HG03196 (cell line): ENCODE measurements around the gene LIN28B.
"Not testable (repeated sequence)": the region's sequence is repeated elsewhere in the genome, so short reads cannot be mapped to it uniquely, and the experiment has no call there.

Experiments
- ATAC-seq: cut with Tn5 transposase; IDR thresholded peaks from one replicate; pipeline ENCODE4 v1.9.1; 2021; ENCODE audit not compliant: unreplicated experiment

LIN28B gene, protein sequence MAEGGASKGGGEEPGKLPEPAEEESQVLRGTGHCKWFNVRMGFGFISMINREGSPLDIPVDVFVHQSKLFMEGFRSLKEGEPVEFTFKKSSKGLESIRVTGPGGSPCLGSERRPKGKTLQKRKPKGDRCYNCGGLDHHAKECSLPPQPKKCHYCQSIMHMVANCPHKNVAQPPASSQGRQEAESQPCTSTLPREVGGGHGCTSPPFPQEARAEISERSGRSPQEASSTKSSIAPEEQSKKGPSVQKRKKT

DNA sequence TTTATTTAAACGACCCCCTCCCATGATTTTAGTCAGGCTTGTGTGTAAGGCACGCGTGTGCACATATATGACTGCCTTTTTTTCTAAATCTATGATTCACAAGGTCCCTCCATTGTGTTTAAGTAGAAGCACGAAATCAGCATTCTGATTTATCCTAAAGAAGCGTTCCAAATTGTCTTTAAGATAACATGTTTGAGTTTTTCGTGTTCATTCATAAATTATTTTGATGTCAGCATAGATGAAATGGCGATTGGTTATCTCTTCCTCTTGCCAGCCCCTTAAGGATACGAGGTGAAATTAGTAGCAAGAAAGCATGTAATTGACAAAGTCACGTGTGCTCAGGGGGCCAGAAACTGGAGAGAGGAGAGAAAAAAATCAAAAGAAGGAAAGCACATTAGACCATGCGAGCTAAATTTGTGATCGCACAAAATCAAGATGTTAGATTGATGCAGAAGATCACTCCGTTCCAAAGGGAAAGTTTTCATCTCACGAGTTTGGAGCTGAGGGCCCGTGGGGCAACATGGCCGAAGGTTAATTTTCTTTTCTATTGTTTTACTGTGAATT, at the start of gene LIN28B:
LIN28B (plus strand) TSS at position 377 of the 564 bp plus-strand sequence; CDS start at position 521, 144 bp downstream.
- ATAC-seq: no peak

DNA sequence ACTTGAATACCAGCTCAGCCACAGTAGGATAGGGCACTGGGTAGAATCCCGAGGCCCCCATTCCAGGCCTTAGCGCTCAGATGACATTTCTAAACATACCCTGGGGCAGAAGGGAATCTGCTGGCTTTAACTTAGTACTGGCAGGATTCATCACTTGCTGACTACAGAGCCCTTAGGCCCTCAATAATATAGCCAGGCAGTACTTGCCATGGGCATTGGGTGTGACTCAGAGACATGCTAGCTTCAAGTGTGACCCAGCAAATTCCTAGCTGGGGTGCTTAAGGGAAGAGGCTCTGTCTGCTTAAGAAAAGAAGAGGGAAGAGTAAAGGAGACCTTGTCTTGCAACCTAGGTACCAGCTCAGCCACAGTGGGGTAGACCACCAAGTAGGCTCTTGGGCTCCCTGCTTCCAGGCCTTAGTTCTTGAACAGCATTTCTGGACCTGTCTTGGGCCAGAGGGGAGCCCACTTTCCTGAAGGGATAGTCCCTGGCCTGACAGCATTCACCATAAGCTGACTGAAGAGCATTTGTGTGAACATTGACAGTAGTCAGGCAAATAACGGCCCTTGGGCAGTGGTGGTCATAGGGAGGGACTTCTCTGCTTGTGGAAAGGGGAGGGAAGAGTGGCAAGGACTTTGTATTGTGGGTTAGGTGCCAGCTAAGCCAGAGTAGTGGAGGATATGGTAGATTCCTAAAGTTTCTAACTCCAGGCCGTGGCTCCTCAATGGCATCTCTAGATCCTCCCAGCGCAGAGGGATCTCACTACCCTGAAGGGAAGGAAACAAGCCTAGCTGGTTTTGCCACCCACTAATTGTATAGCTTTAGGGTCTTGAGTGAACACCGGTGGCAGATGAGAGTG, 48.6 kb upstream of the LIN28B start:
- ATAC-seq: no peak

DNA sequence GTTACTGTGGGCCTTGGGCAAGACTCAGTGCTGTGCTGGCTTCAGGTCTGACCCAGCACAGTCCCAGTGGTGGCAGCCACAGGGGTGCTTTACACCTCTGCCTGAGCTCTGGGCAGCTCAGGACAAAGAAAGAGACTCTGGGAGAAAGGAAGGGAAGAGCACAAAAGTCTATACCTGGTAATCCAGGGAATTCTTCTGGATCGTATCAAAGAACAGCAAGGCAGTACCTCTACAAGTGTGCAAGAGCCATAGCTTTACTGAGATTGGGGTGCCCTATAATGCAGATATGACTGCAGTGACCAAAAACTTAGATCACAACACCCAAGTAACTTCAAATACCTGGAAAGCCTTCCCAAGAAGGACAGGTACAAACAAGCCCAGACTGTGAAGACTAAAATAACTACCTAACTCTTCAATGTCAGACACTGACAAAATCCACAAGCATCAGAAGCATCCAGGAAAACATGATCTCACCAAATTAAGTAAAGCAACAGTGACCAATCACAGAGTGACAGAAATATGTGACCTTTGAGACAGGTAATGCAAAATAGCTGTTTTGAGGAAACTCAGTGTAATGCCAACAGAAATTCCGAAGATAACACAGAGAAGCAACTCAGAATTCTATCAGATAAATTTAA, 47.9 kb upstream of the LIN28B start:
- no peak for ATAC-seq

DNA sequence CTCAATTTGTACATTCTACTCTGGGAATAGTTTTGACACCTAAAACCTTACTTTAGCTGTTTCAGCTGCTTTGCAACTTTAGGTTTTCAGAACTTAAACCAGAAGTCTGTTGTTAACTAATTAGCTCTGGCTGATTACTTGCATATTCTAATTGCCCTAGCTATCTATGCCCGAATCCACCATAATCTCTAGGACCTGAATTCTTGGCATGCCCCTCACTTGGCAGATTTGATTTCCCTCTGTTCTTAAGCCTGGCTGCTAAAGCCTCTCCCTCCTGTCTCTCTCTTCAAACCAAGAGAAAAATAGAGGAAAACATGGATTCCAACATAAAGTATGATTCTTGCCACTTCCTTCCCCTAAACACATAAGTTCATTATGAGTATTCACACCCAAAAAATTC, 35.0 kb upstream of the LIN28B start:
- ATAC-seq: no peak

DNA sequence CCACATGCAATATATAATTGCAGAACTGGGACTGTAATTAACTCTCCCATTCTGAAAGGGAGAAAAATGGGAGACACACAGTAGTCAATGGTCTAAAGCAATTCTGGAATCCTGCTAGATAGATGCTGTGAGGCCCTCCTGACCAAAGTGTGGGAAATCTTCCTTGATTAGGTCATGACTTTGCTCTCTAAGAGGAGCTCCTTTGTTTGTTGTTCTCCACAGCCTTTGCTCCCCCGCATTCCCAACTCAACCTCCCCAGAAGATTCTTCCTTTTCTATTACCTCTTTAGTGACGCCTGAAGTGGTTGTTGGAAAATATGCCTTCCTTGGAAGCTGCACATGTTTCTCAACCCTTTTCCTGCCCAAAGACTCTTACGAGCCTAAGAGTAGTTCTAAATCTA, 28.8 kb upstream of the LIN28B start:
- ATAC-seq: no peak

DNA sequence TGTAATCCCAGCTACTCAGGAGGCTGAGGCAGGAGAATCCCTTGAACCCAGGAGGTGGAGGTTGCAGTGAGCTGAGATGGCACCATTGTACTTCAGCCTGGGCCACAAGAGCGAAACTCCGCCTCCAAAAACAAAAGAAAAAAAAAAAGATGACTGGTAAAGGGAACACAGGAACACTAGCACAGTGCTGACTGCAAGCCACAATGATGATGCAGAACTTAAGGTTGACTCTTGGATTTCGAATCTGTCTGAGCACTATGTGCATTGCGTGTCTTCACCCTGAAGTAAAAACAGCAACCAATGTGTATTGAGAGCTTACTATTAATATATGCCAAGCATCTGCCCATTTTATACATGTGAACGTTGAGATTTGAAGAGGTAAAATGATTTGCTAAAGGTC, 27.6 kb upstream of the LIN28B start:
- ATAC-seq: no peak

DNA sequence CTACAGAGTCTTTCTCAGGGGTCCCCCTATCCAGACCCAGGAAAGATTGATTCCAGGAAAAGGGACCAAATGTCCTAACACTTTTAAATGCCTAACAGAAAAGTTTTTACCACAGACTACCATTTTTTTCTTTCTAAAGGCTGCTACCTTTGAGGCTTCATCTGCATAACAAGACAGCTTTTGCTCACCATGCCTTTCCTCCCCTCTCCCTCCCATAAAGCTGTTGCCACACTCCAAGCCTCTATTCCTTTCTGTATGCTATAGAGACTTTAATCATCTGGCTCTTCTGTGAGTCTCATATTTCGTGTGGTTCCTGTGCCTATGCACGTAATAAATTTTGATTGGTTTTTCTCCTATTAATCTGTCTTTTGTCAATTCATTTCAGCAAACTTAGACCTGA, 26.0 kb upstream of the LIN28B start:
- ATAC-seq: no peak

DNA sequence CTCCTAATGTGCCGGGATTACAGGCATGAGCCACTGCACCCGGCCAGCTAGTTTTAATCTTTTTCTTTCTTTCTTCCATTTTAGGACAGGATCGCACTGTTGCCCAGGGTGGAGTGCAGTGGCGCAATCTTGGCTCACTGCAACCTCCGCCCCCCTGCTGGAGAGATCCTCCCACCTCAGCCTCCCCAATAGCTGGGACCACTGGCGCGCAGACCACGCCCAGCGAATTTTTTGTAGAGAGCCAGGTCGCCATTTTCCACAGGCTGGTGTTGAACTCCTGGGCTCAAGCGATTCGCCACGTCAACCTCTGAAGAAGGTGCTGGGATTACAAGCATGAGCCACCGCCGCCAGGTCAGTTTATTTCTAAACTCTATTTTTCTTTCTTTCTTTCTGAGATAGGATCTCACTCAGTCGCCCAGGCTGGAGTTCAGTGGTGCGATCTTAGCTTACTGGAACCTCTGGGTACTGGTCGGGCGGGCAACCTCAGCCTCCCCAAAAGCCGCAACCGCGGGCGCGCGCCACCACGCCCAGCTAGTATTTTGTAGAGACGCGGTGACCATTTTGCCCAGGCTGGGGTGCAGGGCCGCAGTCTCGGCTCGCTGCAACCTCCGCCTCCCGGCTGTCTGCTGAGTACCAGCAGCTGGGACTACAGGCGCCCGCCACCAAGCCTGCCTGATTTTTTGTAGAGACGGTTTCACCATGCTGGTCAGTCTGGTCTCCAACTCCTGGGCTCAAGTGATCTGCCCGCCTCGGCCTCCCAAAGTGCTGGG, 20.0 kb upstream of the LIN28B start:
- no peak for ATAC-seq

DNA sequence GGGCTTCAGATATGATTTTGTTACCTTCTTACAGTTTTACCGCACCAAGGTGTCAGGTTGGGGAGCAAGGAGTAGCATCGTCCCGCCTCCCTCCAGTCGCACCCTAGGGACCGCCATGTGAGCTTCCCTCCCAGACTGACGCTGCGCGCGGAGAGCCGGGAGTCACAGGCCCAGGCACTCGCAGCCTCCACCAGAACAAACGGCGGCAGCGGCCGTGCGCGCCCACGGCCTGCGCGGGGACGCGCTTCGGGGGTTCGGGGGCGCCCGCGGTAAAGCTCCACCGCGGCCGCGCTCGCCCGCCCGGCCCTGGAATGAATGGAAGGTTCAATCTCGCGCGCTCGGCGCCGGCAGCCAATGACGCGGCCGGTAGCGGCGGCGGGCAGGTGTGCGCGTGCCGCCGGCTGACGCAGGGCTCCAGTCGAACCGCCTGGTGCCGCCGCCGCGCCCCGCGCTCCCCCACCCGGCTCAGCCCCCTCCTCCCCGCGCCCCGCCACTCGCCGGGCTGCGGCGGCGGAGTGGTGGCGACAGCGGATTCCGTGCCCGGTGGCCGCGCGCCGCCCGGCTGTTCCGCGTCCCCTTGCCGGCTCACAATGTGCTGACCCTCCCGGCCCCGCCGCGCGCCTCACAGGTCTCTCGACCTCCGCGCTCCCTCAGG, 16.5 kb upstream of the LIN28B start:
- no peak for ATAC-seq

DNA sequence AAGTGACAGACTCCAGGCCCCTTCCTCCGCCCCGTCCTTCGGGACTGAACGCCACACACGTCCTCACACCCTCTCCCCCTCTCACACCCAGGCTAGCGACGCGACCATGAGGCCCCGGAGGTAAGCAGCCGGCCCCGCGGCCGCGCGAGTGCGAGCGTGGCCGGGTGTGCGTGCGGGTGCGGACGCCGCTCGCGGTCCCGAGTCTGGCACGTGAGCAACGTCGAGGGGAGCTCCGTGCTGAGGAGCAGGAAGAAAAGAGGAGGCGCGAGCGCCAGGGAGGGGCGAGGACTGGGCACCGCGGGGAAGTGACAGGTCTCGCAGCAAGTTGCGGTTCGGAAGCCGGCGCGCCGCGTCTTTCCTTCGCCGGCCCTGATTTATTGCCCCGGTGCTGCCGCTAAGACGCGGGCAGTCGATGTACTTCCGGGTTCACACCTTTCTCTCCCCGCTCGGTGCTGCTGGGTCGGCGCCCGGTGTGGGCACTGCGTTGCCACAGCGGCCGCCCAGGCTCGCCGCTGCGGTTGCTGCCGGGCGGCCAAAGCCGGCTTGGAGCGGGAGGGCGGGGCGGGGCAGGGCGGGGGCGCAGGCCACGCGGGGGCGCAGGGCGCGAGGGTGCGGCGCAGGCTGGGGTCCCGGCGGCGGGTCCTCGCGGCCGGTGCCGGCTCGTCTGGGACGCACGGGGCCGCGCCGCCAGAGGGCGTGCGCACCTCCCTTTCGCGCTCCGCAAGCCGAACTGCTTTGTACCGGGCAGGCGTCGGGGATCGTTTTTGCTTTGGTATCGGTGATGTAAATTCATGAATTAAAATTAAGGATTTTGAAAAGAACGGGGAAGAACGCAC, 15.8 kb upstream of the LIN28B start:
- ATAC-seq: peak; percentile 74

DNA sequence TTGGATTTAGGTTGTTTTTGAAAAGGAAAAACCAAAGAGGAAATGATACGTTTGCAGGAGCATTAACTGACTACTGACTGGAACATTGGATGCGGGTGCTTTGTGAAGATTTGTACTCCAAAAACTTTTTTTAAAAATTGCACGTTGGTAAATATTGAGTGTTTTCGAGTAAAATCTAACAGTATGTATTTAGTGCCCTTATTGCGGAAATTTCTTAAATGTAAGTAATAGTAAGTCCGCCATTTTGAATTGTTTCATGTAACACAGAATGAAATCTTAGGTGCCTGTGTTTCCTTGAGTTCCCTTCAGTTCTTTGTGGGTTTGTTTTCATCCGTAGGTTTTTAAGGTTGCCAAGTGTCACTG, 15.2 kb upstream of the LIN28B start:
- ATAC-seq: no peak

DNA sequence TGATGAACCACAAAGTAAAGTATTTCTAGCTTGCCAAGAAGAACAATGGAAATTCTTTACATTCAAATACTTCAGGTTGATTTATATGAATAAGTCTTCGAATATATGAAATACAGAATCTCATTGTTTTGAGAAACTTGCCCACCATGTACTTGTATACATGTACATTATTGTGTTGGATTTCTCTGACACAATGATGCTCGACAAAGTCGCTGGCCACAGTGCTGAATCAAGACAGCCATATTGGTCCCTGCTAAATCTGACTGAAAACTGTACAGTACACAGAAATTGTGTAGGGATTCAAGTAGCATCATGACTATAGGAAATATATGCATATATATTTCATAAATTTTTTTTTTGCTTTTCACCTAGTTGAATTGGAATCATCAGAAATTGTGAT, 13.1 kb upstream of the LIN28B start:
- ATAC-seq: no peak

DNA sequence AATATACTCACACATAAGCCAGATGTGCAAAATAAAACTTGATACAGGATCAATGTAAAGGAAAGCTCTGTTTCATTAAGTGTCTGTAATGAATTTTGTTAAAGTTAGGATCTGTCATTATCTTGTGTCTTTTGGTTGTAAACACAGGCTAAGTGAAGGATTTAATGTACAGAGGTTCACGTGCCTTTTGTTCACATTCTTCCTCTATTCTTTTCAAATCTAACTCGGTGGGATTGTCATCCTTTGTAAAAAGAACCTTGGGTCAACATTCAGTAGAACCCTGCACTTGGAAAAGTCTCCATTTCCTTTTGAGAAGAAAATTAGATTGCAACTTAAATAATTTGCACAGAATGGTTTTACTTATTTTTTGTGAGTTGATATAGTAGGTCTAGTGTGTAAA, 7.7 kb upstream of the LIN28B start:
- ATAC-seq: no peak

DNA sequence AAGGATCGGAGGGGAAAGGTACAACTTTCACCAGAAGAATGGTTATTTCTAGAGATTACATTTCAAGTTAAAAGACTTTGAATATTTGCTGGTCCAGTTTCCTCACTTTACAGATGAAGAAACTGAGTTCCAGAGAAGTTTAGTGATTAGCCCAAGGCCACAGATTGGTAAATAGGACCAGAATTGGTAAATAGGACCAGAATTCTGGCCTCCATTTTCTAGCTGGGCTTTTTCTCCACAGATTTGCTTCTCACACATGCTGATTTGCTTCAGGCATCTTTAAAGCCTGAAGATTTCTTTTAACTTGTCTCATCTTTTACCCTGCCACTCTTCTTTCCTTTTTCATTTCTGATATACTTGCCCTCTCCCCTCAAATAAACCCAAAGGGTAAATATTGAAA, 5.2 kb upstream of the LIN28B start:
- no peak for ATAC-seq

DNA sequence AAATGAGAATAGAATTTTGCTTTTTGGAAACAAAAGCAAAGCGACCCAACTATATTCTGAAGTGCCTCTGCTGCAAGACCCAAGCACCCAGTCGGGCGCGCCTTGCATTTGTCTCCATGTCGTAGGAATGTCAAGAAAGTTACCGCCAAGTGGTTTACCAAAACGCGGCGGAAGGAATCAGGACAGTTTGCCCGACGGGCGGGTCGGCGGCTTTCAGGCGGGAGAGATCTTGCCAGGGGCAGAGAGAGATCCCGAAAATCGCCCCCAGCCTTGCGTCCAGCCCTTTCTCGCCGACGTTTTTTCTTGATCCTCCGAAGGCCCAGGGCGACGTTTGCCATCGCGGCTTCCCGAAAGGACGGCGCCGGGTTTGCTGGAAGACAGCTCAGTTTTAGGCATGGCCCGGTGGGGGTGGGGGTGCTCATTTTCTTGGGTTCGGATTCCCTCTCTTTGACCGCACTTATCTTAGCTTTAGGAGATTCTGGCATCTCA, 4.0 kb upstream of the LIN28B start:
- ATAC-seq: no peak

DNA sequence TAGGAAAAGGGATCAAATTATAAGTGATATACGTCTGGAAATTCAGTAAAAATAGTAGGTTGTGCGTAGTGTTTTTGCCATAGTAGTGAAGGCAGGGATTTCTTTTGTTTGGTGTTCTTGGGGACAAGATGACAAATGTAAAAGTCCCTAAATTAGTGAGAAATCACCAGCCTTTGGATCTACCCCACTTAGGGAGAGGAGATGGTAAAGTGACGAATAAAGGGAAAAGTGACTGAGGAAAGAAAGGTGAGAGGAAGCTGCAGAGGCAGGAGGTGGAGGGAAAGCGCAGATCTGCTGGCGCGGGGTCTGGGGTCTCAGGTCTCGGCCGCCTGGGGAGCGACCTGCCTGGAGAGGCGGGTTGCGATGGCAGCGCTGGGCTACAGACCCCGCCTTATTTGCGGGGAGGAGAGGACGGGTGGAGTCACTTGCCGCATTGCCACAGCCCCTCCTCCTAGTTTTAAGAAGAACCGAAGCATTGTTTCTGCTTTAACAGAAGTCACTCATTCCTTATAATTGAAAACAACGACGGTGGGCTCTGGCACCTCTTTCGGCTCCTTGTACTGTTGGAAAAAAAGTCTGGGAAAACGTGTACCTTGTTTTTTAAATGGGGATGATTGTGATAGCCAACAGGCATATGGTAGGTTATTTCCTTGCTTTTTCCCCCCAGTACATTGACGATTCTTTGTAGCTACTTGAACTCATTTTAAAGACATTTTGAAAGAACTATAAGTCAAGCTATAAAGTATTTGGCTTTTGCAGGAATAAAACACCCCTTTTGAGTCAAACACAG, 3.3 kb upstream of the LIN28B start:
- ATAC-seq: not testable (repeated sequence)

DNA sequence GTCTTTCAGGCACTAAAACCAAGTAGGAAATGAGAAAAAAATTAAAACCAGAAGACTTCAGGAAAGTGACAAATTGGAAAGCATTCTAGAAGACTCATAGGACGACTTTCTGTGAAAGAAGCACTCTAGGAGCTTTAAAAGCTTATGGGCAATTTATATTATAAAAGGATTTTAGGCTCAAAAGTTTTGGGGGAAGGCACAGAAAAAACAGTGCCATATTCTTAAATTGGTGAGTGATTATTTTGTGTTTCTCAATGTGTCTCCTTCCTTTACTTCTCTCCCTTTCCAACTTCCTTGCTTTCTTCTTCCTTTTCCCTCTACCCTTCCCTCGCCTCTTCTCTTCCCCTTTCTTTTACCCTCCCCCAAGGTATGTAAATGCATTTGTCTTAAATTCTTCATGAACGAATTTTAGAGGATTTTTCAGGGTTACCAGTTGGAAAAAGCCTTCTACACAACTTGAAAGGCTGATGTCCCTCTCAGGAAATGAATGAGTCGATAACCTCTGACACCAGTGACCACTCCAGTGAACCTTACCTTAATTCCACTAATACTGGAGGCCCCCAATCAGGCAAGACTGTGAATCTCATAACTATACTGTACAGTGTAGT, 2.6 kb upstream of the LIN28B start:
- no peak for ATAC-seq

DNA sequence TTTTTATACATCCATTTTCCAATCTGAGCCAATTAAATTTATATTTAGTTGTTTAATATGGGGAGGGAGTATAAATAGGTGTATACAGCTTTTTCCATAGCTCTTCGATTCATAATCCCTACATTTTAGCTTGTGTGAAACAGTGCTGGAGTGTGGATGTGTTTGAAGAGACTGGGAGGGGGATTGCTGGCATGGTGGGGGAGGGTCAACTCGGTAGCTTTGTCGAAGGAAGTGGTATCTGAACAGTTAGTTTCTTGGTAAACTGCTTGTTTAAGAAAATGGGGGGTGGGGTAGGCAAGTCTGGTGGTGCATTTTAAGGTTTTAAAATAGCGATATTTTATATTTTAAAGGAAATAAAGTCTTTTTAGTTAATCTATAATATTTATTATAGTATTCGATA, 1.4 kb upstream of the LIN28B start:
- ATAC-seq: no peak
